C4-2B (cell line): ENCODE results near the gene HRCT1.

ENCODE experiments used
- ZFX ChIP-seq: fragments of 450-650 bp; IDR thresholded peaks from 2 replicates; pipeline ENCODE4 v1.6.1; 2017
- TF ChIP-seq, protein P1 (sequence below): fragments of 450-650 bp; conservative IDR thresholded peaks from 2 replicates; pipeline ENCODE4 v1.5.1; 2017; ENCODE audit warnings: mild to moderate bottlenecking

- TF ChIP-seq ZFX: no peak
- TF ChIP-seq, protein P1, sequence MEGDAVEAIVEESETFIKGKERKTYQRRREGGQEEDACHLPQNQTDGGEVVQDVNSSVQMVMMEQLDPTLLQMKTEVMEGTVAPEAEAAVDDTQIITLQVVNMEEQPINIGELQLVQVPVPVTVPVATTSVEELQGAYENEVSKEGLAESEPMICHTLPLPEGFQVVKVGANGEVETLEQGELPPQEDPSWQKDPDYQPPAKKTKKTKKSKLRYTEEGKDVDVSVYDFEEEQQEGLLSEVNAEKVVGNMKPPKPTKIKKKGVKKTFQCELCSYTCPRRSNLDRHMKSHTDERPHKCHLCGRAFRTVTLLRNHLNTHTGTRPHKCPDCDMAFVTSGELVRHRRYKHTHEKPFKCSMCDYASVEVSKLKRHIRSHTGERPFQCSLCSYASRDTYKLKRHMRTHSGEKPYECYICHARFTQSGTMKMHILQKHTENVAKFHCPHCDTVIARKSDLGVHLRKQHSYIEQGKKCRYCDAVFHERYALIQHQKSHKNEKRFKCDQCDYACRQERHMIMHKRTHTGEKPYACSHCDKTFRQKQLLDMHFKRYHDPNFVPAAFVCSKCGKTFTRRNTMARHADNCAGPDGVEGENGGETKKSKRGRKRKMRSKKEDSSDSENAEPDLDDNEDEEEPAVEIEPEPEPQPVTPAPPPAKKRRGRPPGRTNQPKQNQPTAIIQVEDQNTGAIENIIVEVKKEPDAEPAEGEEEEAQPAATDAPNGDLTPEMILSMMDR: no peak
These were observed 46.6 kb upstream of the HRCT1 start for GRCh38 chr9:35859310-35859989.
